ENCODE measurements around the gene LIN52. TPM values are rescaled to one million over a fixed set of nuclear protein-coding genes. Genes with fewer than 3 reads are reported as not detected.
A peak's percentile ranks its signal among the peaks of the same experiment; 100 is the strongest.

The LIN52 gene
- total and polyA plus RNA-seq, 4 donors: 9.0 to 13.9 (median 9.9) TPM

GRCh38 chr14:74221741-74222140, 137.0 kb downstream of the LIN52 start:
- 93 to 97% methylated on average over 7 of the region's 7 CpGs for WGBS, 2 donors
- no peaks in the 10 kb centered on the region for H3K27me3 ChIP-seq (ENCODE audit: control insufficient read depth in 1 of 2, insufficient read depth in 2 of 2, low read length in 1 of 2)
- DNase-seq (no peak), ATAC-seq (ENCODE audit: low FRiP score) (no peak)
- intact Hi-C loops (cut with DNase I): loop anchor here in 1 of 2 donors (5.0 kb wide), 1 partner anchor 36 kb away; no protein-coding TSS in a partner anchor
- H3K9me3 ChIP-seq (ENCODE audit: control insufficient read depth, low read length): no peaks in the 10 kb centered on the region
- H3K4me1 ChIP-seq (ENCODE audit: control insufficient read depth in 1 of 2, insufficient read depth in 2 of 2, low read length in 2 of 2): no peaks in the 10 kb centered on the region
- no peak overlapping the region for H3K4me3 ChIP-seq (ENCODE audit: low read length in 2 of 2)
- no peak overlapping the region for H3K27ac ChIP-seq (ENCODE audit: low read depth in 1 of 2, low read length in 2 of 2)
- no peaks in the 10 kb centered on the region for H3K36me3 ChIP-seq (ENCODE audit: control insufficient read depth in 1 of 2, insufficient read depth in 2 of 2, low read length in 1 of 2)

DNA sequence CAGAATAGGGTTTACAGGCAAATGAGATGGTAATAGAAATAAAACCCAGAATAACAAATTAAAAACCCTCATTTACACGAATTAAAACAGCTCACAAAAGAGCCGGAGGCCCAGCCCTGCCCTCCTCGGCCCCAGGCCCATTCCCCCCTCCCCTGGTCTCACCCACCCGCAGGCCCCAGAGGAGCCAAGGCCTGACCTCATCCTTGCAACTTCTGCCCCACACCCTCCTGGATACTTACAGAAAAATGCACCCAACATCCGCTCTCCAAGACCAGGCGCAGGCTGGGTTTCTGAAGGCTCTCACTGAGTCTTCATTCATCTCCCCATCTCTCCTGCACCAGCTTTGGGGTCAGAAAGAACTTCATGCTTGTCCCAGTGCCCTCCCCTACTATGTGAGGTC, 138.3 kb downstream of the LIN52 start:
- H3K27me3 ChIP-seq (ENCODE audit: control insufficient read depth in 1 of 2, insufficient read depth in 2 of 2, low read length in 1 of 2): no peaks in the 10 kb centered on the region
- 82 to 84% methylated on average over 6 of the region's 6 CpGs for WGBS, 2 donors
- no peaks in the 10 kb centered on the region for H3K4me1 ChIP-seq (ENCODE audit: control insufficient read depth in 1 of 2, insufficient read depth in 2 of 2, low read length in 2 of 2)
- no peaks in the 10 kb centered on the region for H3K9me3 ChIP-seq (ENCODE audit: control insufficient read depth, low read length)
- intact Hi-C loops (cut with DNase I): loop anchor here in 1 of 2 donors (5.0 kb wide), 1 partner anchor 34 kb away; no protein-coding TSS in a partner anchor
- no peak overlapping the region for H3K4me3 ChIP-seq (ENCODE audit: low read length in 2 of 2)
- H3K36me3 ChIP-seq (ENCODE audit: control insufficient read depth in 1 of 2, insufficient read depth in 2 of 2, low read length in 1 of 2): no peaks in the 10 kb centered on the region
- no peak overlapping the region for H3K27ac ChIP-seq (ENCODE audit: low read depth in 1 of 2, low read length in 2 of 2)
- no peak for DNase-seq
- ATAC-seq (ENCODE audit: low FRiP score): no peak

DNA sequence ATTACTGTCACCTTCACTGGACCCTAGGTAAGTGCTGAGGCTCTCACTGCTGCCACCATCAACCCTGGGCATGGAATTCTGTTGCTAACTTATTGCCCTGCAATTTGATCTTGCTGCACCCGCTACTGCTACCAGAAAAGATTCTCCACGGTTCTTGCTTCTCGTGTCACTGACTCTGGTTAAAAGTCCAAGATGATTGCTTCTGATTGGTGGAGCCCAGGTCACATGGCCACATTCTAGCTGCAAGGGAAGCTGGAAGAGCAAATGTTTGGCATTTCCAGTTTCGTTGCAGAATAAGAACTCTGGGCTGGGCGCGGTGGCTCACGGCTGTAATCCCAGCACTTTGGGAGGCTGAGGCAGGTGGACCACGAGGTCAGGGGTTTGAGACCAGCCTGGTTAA, 147.0 kb downstream of the LIN52 start:
- ATAC-seq (ENCODE audit: low FRiP score) (no peak), DNase-seq (no peak)
- intact Hi-C loops (cut with DNase I): no loop called here

GRCh38 chr14:74235017-74235416, 150.3 kb downstream of the LIN52 start:
- H3K4me3 ChIP-seq (ENCODE audit: low read length in 2 of 2): no peak overlapping the region
- intact Hi-C loops (cut with DNase I): no loop called here
- H3K9me3 ChIP-seq (ENCODE audit: control insufficient read depth, low read length): peaks cover 4% of the 10 kb centered on the region
- ATAC-seq (ENCODE audit: low FRiP score) (no peak), DNase-seq (no peak)
- no peaks in the 10 kb centered on the region for H3K27me3 ChIP-seq (ENCODE audit: control insufficient read depth in 1 of 2, insufficient read depth in 2 of 2, low read length in 1 of 2)
- H3K4me1 ChIP-seq (ENCODE audit: control insufficient read depth in 1 of 2, insufficient read depth in 2 of 2, low read length in 2 of 2): no peaks in the 10 kb centered on the region
- 52 to 59% methylated on average over 4 of the region's 4 CpGs for WGBS, 2 donors
- H3K36me3 ChIP-seq (ENCODE audit: control insufficient read depth in 1 of 2, insufficient read depth in 2 of 2, low read length in 1 of 2): no peaks in the 10 kb centered on the region
- H3K27ac ChIP-seq (ENCODE audit: low read depth in 1 of 2, low read length in 2 of 2): no peak overlapping the region

More for the DNA sequence above, 147.0 kb downstream of the LIN52 start:
- H3K4me3 ChIP-seq (ENCODE audit: low read length in 2 of 2): no peak overlapping the region
- no peaks in the 10 kb centered on the region for H3K36me3 ChIP-seq (ENCODE audit: control insufficient read depth in 1 of 2, insufficient read depth in 2 of 2, low read length in 1 of 2)
- no peaks in the 10 kb centered on the region for H3K27me3 ChIP-seq (ENCODE audit: control insufficient read depth in 1 of 2, insufficient read depth in 2 of 2, low read length in 1 of 2)
- H3K27ac ChIP-seq (ENCODE audit: low read depth in 1 of 2, low read length in 2 of 2): no peak overlapping the region
- WGBS, 2 donors: 83 to 89% methylated on average over 8 of the region's 8 CpGs
- H3K9me3 ChIP-seq (ENCODE audit: control insufficient read depth, low read length): peaks cover 4% of the 10 kb centered on the region
- H3K4me1 ChIP-seq (ENCODE audit: control insufficient read depth in 1 of 2, insufficient read depth in 2 of 2, low read length in 2 of 2): no peaks in the 10 kb centered on the region

GRCh38 chr14:74237441-74237840, 152.7 kb downstream of the LIN52 start:
- Histone ChIP-seq H3K9me3 (ENCODE audit: control insufficient read depth, low read length) (no peaks in the 10 kb centered on the region), H3K4me3 (ENCODE audit: low read length in 2 of 2) (no peak overlapping the region), H3K27me3 (ENCODE audit: control insufficient read depth in 1 of 2, insufficient read depth in 2 of 2, low read length in 1 of 2) (peaks cover 0 to 1% of the 10 kb centered on the region in 2 donors), H3K27ac (ENCODE audit: low read depth in 1 of 2, low read length in 2 of 2) (no peak overlapping the region), H3K4me1 (ENCODE audit: control insufficient read depth in 1 of 2, insufficient read depth in 2 of 2, low read length in 2 of 2) (no peaks in the 10 kb centered on the region), H3K36me3 (ENCODE audit: control insufficient read depth in 1 of 2, insufficient read depth in 2 of 2, low read length in 1 of 2) (no peaks in the 10 kb centered on the region)
- WGBS, 2 donors: 85 to 89% methylated on average over 4 of the region's 4 CpGs
- DNase-seq: no peak
- intact Hi-C loops (cut with DNase I): no loop called here
- no peak for ATAC-seq (ENCODE audit: low FRiP score)

DNA sequence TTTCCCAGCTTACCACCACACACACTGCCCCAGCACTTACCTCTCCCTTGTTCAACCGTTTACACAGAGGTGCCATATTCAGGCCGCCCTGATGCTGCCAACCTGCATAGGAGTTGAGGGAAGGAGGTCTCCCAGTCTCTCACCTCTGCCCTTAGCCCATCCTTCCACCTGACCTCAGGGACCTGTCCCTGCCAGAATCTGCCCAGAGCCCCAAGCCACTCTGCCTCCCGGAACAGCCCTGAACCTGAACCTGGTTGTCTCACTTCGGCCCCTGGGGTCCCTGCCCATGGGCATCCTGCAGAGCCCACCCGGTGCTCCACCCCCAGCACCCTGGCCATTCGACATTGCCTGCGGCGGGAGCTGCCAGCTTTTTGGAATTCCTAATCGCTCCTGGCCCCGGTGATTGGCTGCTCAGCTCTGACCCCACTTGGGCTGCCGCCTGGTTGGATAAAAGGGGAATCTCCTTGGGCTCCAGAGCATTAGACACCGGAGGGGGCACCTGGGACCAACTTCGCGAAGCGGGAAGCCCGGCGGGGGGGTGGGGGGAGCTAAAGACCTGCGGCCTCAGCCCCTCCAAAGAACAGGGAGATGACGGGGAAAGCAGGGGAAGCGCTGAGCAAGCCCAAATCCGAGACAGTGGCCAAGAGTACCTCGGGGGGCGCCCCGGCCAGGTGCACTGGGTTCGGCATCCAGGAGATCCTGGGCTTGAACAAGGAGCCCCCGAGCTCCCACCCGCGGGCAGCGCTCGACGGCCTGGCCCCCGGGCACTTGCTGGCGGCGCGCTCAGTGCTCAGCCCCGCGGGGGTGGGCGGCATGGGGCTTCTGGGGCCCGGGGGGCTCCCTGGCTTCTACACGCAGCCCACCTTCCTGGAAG, 154.5 kb downstream of the LIN52 start, which contains the start of gene VSX2:
Gene VSX2 (plus strand): TSS at position 476 of the 874 bp plus-strand sequence. CDS start 113 bp downstream, at position 589.
- Histone ChIP-seq H3K27ac (ENCODE audit: low read depth in 1 of 2, low read length in 2 of 2) (no peak within 1 kb of the TSS), H3K27me3 (ENCODE audit: control insufficient read depth in 1 of 2, insufficient read depth in 2 of 2, low read length in 1 of 2) (peaks cover 0 to 1% of the 10 kb centered on the region in 2 donors), H3K4me1 (ENCODE audit: control insufficient read depth in 1 of 2, insufficient read depth in 2 of 2, low read length in 2 of 2) (no peaks in the 10 kb centered on the region), H3K4me3 (ENCODE audit: low read length in 2 of 2) (no peak within 1 kb of the TSS), H3K36me3 (ENCODE audit: control insufficient read depth in 1 of 2, insufficient read depth in 2 of 2, low read length in 1 of 2) (no peaks in the 10 kb centered on the region), H3K9me3 (ENCODE audit: control insufficient read depth, low read length) (no peaks in the 10 kb centered on the region)
- intact Hi-C loops (cut with DNase I): no loop called here
- WGBS, 2 donors: 11 to 14% methylated on average over 31 to 40 of the region's 40 CpGs
- DNase-seq: no peak
- ATAC-seq (ENCODE audit: low FRiP score): no peak

- Histone ChIP-seq H3K4me1 (ENCODE audit: control insufficient read depth in 1 of 2, insufficient read depth in 2 of 2, low read length in 2 of 2) (no peaks in the 10 kb centered on the region), H3K4me3 (ENCODE audit: low read length in 2 of 2) (peak overlapping the region in 1 of 2 donors; percentile 9)
Observed at GRCh38 chr14:74239848-74240793, 155.4 kb downstream of the LIN52 start.

GRCh38 chr14:74240794-74241651, 156.3 kb downstream of the LIN52 start:
- 1 to 3% methylated on average over 73 to 80 of the region's 80 CpGs for WGBS, 2 donors
- H3K9me3 ChIP-seq (ENCODE audit: control insufficient read depth, low read length): no peaks in the 10 kb centered on the region
- no peaks in the 10 kb centered on the region for H3K4me1 ChIP-seq (ENCODE audit: control insufficient read depth in 1 of 2, insufficient read depth in 2 of 2, low read length in 2 of 2)
- H3K36me3 ChIP-seq (ENCODE audit: control insufficient read depth in 1 of 2, insufficient read depth in 2 of 2, low read length in 1 of 2): no peaks in the 10 kb centered on the region
- no peak overlapping the region for H3K27ac ChIP-seq (ENCODE audit: low read depth in 1 of 2, low read length in 2 of 2)
- peak; percentile 39 for ATAC-seq (ENCODE audit: low FRiP score)
- intact Hi-C loops (cut with DNase I): no loop called here
- peaks cover 0 to 1% of the 10 kb centered on the region in 2 donors for H3K27me3 ChIP-seq (ENCODE audit: control insufficient read depth in 1 of 2, insufficient read depth in 2 of 2, low read length in 1 of 2)
- peak overlapping the region in 1 of 2 donors; percentile 11 for H3K4me3 ChIP-seq (ENCODE audit: low read length in 2 of 2)
- DNase-seq: peak in 1 of 2 donors; percentile 78

More at GRCh38 chr14:74239848-74240793, 155.4 kb downstream of the LIN52 start:
- DNase-seq: no peak
- H3K36me3 ChIP-seq (ENCODE audit: control insufficient read depth in 1 of 2, insufficient read depth in 2 of 2, low read length in 1 of 2): no peaks in the 10 kb centered on the region
- H3K9me3 ChIP-seq (ENCODE audit: control insufficient read depth, low read length): no peaks in the 10 kb centered on the region
- peaks cover 0 to 1% of the 10 kb centered on the region in 2 donors for H3K27me3 ChIP-seq (ENCODE audit: control insufficient read depth in 1 of 2, insufficient read depth in 2 of 2, low read length in 1 of 2)
- intact Hi-C loops (cut with DNase I): no loop called here
- no peak overlapping the region for H3K27ac ChIP-seq (ENCODE audit: low read depth in 1 of 2, low read length in 2 of 2)
- WGBS, 2 donors: 5 to 7% methylated on average over 94 of the region's 94 CpGs
- ATAC-seq (ENCODE audit: low FRiP score): peak; percentile 6
